ENCODE data around the gene DPH5.

DPH5 gene

GRCh38 chr1:101030881-101031280 is 5.3 kb upstream of the DPH5 start:
- no peak for DNase-seq (ENCODE audit: low read depth)

- DNase-seq (ENCODE audit: low read depth) = no peak
These were observed 3.6 kb upstream of the DPH5 start for GRCh38 chr1:101029184-101029583.

- no peak for DNase-seq (ENCODE audit: low read depth)
These were observed 2.9 kb upstream of the DPH5 start for GRCh38 chr1:101028466-101028865.

GRCh38 chr1:101027194-101027772 is 1.7 kb upstream of the DPH5 start:
- no peak for DNase-seq (ENCODE audit: low read depth)

- no peak for DNase-seq (ENCODE audit: low read depth)
These were observed 825 bp upstream of the DPH5 start for GRCh38 chr1:101026430-101026788.

- DNase-seq (ENCODE audit: low read depth) = no peak
These were observed 314 bp downstream of the DPH5 start for GRCh38 chr1:101025283-101025656.

GRCh38 chr1:101022294-101022693 is 3.3 kb downstream of the DPH5 start:
- DNase-seq (ENCODE audit: low read depth) = peak; percentile 38

GRCh38 chr1:101017448-101017847 is 8.1 kb downstream of the DPH5 start:
- DNase-seq (ENCODE audit: low read depth) = no peak

- no peak for DNase-seq (ENCODE audit: low read depth)
These were observed 11.8 kb downstream of the DPH5 start for GRCh38 chr1:101013776-101014175.

- no peak for DNase-seq (ENCODE audit: low read depth)
These were observed 17.3 kb downstream of the DPH5 start for GRCh38 chr1:101008229-101008834.

GRCh38 chr1:101006553-101006952 is 19.0 kb downstream of the DPH5 start:
- DNase-seq (ENCODE audit: low read depth) = no peak

GRCh38 chr1:101005871-101006270 is 19.7 kb downstream of the DPH5 start:
- DNase-seq (ENCODE audit: low read depth) = no peak

GRCh38 chr1:101005183-101005582 is 20.4 kb downstream of the DPH5 start:
- no peak for DNase-seq (ENCODE audit: low read depth)

- DNase-seq (ENCODE audit: low read depth) = no peak
These were observed 20.9 kb downstream of the DPH5 start for GRCh38 chr1:101004670-101005069.

GRCh38 chr1:101004061-101004460 is 21.5 kb downstream of the DPH5 start:
- DNase-seq (ENCODE audit: low read depth) = no peak

GRCh38 chr1:101003012-101003650 is 22.5 kb downstream of the DPH5 start:
- DNase-seq (ENCODE audit: low read depth) = no peak

GRCh38 chr1:101002551-101002950 is 23.0 kb downstream of the DPH5 start:
- no peak for DNase-seq (ENCODE audit: low read depth)

- DNase-seq (ENCODE audit: low read depth) = no peak
These were observed 25.3 kb downstream of the DPH5 start for GRCh38 chr1:101000131-101000873.

GRCh38 chr1:100998426-100998825 is 27.2 kb downstream of the DPH5 start:
- no peak for DNase-seq (ENCODE audit: low read depth)

- no peak for DNase-seq (ENCODE audit: low read depth)
These were observed 30.2 kb downstream of the DPH5 start for GRCh38 chr1:100995198-100995988.

GRCh38 chr1:100989306-100990077 is 36.1 kb downstream of the DPH5 start:
- DNase-seq (ENCODE audit: low read depth) = peak; percentile 44

- DNase-seq (ENCODE audit: low read depth) = no peak
These were observed 37.5 kb downstream of the DPH5 start for GRCh38 chr1:100988121-100988520.
